Activated effector memory CD4-positive, alpha-beta T cell treated with Interleukin-2 at 50 U/mL for 16 hours (primary cell): ENCODE measurements around the gene EP400.
"Not testable (repeated sequence)": the region's sequence is repeated elsewhere in the genome, so short reads cannot be mapped to it uniquely, and the experiment has no call there.

ENCODE experiments used
- DNase-seq: peaks from one replicate; pipeline ENCODE4 v3.0.0-alpha.2; 2020

EP400 gene

DNA sequence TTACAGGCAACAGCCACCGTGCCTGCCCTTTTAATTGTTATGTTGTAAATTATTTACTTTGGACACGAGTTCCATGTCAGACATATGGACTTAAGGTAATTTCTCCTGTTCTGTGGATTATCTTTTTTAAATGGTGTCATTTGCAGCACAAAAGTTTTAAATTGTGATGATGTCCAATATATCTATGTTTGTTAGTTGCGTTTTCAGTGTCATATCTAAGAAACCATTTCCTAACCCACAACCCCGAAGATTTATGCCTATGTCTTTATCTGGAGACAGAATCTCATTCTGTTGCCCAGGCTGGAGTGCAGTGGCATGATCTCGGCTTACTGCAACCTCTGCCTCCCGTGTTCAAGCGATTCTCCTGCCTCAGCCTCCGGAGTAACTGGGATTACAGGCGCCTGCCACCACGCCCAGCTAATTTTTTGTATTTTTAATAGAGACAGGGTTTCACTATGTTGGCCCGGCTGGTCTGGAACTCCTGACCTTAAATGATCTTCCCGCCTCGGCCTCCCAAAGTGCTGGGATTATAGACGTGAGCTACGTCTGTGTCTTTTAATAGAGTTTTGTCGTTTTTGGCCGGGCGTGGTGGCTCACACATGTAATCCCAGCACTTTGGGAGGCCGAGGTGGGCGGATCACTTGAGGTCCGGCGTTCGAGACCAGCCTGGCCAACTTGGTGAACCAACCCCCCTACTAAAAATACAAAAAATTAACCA is 870 bp upstream of the EP400 start:
- not testable (repeated sequence) for DNase-seq

DNA sequence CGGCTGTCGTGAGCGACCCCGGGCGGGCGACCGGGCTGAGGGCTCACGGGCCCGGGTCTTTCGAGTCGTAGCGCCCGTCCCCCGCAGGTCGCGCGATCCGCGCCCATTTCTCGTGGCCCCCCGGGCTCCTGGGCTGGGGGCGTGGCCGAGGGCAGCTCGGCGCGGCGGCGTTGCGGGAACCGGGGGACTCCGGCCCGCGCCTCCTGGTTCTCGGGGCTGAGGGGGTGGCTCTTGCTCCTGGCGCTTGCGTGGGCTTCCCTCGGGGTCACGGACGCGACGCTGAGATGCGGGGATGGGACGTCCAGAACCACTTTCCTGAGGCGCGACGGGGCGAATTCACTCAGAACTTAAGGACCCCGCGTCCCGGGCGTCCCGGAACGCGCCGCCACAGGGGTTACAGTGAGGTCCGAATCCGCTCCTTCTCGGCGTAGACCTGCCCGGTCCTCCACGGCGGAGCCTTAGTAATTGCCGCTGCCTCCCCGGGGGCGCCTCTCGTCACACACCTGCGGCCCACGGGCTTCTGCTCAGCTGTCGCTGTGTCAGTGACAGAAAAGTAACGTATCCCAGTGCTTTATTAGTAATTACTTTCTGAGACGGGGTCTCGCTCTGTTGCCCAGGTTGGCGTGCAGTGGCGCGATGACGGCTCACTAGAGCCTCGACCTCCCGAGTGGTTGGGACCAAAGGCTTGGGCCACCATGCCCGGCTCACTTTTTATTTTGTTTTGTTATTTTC is 606 bp downstream of the EP400 start:
- no peak for DNase-seq

DNA sequence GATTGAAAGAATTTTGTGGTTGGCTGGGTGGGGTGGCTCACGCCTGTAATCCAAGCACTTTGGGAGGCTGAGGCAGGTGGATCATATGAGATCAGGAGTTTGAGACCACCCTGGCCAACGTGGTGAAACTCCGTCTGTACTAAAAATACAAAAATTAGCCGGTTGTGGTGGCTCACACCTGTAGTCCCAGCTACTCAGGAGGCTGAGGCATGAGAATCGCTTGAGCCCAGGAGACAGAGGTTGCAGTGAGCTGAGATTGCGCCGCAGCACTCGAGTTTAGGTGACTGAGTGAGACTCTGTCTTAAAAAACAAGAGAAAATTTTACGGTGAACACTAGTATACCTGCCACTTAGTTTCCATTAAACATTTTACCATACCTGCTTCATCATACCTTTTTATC is 4.1 kb downstream of the EP400 start:
- not testable (repeated sequence) for DNase-seq

DNA sequence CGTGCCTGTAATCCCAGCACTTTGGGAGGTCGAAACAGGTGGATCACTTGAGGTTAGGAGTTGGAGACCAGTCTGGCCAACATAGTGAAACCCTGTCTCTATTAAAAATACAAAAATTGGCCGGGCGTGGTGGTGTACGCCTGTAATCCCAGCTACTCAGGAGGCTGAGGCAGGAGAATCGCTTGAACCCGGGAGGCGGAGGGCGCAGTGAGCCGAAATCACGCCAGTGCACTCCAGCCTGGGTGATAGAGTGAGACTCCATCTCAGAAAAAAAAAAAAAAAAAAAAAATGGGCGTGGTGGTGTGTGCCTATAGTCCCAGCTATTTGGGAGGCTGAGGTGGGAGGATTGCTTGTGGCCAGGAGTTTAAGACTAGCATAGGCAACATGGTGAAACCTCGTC is 4.7 kb downstream of the EP400 start:
- DNase-seq: not testable (repeated sequence)

DNA sequence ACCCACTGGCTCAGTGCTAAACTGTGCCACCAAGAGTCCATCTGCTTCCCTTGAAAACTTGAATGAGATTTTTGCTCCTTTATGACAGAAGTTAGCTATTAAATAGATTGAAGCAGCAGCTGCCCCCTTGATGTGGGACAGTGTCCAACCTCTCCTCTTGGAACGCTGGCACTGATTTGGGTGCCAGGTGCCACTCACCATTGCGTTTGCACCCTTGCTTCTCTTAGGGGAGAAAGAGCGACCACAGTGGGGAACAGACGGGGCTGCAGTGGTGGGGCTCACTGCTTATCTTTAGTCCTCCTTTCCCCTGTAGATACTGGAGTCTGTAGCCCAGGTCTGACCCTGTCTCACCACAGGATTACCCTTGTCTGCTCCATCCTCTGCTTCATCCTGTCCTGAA is 9.4 kb downstream of the EP400 start:
- DNase-seq: no peak

DNA sequence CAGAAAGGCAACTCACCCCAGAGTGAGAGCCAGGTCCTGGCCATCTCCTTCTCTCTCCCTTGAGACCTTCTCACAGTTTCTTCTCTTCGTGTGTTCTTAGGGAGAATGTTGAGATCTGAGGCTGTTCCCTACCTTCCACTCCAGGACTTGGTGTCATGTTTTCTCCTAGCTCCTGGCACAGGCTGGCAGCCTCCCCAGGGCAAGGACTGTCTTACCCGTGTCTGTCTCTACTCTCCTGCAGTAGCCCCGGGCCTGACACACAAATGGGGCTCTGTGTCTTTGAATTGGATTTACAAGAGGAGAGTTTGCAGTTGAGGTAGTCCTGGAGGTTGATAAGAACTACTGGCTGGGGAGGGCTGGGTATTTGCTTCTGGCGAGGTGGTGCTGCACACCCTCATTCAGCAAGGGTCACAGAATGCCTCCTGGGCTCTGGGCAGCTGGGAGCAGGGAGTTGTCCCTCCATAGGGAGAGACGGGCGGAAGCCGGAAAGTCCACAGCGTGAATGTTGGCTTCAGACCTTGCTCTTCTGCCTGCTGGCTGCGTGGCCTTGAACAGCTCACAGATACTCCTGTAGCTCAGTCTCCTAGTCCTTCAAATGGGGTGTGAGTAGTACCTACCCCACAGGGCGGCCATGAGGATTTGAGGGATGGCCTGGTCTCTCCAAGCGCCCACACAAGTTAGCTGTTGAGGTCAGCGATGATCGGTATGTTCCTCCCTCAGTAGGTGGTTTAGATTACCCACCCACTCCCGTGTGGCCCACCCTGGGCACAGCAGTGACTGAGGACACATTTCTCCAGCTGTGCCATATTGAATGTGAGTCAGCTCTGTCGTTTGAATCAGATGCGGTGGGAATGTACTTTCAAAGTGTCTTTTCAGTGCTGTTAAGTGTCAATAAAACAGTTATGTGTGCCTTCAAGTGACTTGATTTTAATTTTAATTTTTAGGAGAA is 10.2 kb downstream of the EP400 start:
- no peak for DNase-seq

DNA sequence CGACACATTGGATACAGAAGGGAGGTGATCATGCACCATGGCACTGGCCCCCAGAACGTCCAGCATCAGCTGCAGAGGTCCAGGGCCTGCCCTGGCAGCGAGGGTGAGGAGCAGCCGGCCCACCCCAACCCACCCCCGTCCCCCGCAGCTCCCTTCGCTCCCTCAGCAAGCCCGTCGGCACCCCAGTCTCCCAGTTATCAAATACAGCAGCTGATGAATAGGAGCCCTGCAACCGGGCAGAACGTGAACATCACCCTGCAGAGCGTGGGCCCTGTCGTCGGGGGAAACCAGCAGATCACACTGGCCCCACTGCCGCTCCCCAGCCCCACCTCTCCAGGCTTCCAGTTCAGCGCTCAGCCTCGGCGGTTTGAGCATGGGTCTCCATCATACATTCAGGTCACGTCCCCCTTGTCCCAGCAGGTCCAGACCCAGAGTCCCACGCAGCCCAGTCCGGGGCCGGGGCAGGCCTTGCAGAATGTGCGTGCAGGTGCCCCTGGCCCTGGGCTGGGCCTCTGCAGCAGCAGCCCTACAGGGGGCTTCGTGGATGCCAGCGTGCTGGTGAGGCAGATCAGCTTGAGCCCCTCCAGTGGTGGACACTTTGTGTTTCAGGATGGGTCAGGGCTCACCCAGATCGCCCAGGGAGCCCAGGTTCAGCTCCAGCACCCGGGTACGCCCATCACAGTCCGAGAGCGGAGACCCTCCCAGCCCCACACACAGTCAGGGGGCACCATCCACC is 11.0 kb downstream of the EP400 start:
- DNase-seq: not testable (repeated sequence)

DNA sequence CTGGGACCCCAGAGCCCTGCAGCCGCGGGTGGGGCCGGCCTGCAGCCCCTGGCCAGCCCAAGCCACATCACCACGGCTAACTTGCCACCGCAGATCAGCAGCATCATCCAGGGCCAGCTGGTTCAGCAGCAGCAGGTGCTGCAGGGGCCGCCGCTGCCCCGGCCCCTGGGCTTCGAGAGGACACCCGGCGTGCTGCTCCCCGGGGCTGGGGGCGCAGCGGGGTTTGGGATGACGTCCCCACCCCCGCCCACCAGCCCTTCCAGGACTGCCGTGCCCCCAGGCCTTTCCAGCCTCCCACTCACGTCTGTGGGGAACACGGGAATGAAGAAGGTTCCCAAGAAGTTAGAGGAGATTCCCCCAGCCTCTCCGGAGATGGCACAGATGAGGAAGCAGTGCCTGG is 11.6 kb downstream of the EP400 start:
- DNase-seq: not testable (repeated sequence)

DNA sequence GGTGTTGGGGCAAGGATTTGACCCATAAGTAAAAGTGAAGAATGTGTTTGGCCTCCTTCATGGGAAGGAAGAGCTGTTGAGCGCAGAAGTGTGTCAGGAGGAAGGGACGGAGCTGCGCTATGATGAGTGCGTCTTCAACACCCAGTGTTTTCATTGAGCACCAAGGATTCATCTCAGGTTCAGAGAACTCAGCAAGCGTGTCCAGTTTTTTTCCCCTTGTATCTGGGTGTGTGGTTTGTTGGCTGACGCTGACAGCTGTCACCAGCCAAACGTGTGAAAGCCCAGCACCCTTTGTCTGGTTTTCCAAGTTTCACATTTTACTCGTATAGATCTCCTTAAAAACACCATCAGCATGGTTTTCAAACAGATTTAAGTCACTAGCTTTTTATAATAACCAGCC is 12.3 kb downstream of the EP400 start:
- no peak for DNase-seq

DNA sequence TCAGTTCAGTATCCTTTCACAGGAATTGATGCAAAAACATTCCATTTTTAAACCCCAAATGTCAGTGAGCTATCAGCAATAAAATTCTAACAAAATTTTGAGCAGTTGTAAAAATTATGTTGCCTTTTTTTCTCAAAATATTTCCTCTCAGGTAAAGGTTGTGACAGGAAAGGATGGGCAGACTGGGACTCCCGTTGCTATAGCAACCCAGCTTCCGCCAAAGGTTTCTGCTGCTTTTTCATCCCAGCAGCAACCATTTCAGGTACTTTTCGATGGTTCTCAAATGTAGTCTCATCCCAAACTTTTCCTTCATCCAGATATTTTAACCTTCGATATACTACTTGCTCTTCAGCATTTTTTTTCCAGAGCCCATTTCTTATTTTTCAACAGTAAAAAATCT is 13.6 kb downstream of the EP400 start:
- DNase-seq: no peak

DNA sequence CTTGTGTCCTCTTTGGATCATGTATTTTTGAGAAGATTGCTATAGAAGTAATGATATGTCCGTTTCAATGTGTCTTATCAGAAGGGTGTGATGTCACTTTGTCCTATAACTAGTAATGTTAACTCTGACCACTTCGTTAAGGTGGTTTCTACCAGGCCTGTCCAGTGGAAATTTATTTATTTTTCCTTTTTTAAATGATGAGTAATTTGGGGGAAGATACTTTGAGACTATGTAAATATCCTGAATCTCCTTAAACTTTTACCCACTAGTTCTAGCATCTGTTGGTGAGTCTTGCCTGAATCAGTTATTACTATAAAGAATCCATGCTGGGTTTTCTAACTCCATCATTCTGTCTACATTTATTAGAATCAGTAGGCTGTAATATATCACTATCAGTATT is 15.3 kb downstream of the EP400 start:
- no peak for DNase-seq

DNA sequence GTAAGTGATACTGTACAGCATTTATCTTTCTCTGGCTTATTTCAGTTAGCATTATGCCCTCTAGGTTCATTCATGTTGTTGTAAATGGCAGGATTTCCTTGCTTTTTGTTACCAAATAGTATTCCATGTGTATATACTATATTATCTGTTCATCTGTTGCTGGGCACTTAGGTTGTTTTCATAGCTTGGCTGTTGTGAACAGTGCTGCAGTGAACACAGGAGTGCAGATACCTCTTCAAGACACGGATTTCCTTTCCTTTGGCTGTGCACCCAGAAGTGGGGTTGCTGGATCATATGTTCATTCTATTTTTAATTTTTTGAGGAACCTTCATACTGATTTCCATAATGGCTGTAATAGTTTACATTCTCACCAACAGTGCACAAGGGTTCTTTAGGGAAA is 21.5 kb downstream of the EP400 start:
- no peak for DNase-seq

DNA sequence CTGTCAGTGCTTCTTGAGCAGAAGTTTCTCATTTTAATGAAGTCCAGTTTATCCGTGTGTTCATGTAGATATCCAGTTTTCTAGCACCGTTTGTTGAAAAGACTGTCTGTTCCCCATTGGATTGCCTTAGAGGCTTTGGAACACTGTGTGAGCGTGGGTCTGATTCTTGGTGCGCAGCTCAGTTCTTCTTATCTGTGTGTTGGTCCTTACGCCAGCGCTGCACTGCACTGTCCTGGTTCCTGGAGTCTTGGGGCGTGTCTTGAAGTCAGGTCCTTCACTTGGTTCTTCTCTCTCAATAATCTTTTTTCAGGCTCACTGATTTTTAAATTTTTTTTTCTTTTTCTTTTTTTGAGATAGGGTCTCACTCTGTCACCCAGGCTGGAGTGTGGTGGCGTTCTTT is 25.5 kb downstream of the EP400 start:
- no peak for DNase-seq

DNA sequence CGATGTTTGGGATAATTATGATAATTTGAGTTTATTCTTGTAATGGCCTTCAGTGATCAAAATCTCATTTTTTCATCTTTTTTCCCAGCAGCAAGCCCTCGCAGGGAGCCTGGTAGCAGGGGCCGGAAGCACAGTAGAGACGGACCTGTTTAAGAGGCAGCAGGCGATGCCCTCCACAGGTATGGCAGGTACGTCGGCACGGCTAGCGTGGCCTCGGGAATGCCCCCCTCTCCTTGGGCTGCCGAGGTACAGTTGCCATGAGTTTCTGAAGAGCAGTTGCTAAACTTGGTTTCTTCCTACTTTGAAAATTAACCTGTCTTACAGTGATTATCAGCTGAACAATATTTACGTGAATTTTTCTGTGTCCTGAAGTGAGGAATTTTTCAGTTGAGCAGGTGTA is 29.9 kb downstream of the EP400 start:
- DNase-seq: no peak

DNA sequence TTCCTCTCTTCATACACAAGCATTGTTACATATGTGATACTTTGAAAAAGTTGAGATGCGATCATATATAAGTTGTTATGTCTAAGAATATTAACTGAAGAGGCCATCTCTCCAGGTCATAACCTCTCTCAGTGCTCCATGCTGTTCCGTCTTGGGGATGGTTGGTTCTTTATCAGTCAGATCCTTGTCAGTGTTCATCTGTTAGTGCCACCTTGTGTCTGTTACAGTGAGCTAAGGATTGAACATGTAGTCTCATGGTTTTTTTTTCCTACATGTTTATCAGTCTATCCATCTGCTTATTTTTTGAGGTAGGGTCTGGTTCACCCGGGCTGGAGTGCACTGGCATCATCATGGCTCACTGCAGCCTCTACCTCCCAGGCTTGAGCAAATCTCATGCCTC is 30.5 kb downstream of the EP400 start:
- DNase-seq: no peak

DNA sequence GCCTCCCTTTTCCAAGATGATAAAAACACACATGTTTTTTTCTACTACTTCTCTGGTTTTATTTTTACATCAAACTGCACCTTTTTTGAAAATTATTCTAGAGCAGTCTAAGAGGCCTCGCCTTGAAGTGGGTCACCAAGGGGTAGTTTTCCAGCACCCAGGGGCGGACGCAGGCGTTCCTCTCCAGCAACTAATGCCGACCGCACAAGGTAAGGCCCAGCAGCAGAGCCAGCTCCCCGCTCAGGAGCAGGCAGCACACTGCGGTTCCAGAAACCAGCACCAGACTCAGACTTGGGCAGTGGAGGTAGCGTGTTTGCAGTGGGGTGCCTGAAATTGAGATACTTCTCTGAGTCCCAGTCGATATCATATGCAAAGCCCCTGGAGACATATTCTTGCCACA is 31.6 kb downstream of the EP400 start:
- DNase-seq: no peak

DNA sequence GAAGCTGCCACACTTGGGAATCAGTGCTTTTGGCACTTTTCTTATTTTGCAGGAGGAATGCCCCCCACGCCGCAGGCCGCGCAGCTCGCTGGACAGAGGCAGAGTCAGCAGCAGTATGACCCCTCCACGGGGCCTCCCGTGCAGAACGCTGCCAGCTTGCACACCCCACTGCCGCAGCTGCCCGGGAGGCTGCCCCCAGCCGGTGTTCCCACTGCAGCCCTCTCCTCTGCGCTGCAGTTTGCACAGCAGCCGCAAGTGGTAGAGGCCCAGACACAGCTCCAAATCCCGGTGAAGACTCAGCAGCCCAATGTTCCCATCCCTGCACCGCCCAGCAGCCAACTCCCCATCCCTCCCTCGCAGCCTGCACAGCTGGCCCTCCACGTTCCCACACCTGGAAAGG is 32.3 kb downstream of the EP400 start:
- no peak for DNase-seq

DNA sequence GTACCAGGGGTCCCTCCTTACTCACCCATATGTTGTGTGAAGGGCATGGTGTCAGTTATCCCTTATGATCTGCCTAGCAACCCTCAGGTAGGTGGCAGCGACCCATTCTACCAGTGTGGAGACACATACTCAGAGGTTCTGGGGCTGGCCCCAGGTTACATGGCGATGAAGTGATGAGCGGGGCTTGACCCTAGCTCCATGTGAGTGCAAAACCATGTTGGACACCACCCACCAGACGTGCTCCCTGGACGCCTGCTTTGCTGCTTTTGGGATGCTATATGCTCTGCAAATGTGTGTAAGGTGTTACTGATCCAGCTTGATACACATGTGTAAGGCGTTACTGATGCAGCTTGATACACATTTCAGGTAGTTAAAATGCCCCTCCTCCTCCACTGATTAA is 33.3 kb downstream of the EP400 start:
- no peak for DNase-seq

DNA sequence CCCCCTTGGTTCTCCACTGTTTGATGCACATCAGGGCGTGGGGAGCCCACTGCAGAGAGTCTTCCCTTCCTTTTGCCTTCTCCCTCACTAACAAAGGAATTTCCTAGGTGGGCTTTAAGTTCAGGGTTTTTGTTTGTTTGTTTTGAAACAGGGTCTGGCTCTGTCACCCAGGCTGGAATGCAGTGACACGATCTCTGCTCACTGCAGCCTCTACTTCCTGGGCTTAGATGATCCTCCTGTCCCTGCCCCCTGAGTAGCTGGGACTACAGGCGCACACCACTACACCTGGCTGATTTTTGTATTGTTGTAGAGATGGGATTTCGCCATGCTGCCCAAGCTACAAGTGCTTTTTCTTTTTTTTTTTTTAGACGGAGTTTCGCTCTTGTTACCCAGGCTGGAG is 33.8 kb downstream of the EP400 start:
- no peak for DNase-seq

DNA sequence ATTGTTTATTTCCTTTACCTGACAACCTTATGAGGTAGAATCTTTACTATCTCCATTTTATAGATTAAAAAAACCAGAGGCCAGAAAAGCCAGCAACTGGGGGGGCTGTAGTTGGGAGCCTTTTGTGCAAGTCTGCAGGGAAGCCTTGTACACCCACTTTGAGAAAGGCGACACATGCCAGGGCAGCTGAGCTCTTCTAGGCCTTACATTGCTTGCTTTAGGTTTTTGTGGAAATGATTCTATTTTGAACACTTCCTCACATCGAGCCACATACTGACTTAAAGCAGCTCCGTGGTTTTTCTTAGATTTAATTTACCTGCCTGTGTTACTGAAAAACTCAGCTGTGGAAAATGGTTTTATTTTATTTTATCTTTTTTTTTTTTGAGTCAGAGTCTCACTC is 34.6 kb downstream of the EP400 start:
- DNase-seq: no peak

DNA sequence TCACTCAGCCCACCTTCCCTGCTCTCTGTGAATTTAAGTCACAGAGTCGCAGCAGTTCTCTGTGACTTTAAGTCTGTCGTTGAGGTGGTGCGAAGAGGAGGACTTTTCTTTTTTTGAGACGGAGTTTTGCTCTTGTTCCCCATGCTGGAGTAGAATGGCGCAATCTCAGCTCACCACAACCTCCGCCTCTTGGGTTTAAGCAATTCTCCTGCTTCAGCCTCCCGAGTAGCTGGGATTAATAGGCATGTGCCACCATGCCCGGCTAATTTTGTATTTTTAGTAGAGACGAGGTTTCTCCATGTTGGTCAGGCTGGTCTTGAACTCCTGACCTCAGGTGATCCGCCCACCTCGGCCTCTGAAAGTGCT is 35.8 kb downstream of the EP400 start:
- DNase-seq: not testable (repeated sequence)

DNA sequence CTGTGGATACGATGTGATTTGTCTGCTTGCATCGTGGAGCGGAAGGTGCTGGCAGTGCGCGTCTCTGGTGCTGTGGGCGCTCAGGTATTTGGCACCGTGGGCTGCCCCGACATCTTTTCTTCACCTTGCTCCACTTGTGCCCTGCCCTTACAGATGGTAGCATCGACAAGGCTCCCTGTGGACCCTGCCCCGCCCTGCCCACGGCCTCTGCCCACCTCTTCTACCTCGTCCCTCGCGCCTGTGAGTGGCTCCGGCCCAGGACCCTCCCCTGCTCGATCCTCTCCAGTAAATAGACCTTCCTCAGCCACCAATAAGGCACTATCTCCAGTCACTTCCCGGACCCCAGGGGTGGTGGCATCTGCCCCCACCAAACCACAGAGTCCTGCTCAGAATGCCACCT is 36.6 kb downstream of the EP400 start:
- no peak for DNase-seq

DNA sequence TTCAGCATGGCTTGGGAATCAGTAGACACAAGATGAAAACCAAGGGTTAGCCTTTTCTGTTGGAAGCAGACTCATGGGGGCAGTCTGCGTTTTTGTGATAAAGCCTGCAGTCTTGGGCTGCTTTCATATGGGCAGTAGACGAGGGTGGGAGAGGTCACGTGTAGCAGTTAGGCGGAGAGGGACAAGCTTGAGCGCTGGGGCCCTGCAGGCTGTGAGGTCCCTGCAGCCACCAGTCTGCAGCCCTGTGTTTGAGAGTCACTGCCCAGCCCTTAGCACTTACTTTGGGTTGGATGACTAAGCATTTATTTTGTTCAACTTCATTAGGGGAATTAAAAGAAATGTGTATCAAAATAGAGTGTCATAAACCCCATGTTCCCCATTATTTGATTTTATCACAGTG is 37.2 kb downstream of the EP400 start:
- no peak for DNase-seq
